HCT116 (cell line): ENCODE measurements around the gene HK1.

Experiments
- CBX3 ChIP-seq: IDR thresholded peaks from 2 replicates; pipeline ENCODE4 v1.6.1; 2012; ENCODE audit warnings: low read depth
- CEBPB ChIP-seq: IDR thresholded peaks from 2 replicates; pipeline ENCODE4 v1.6.1; 2012; ENCODE audit warnings: low read depth
- EGR1 ChIP-seq: IDR thresholded peaks from 2 replicates; pipeline ENCODE4 v1.6.1; 2012; ENCODE audit warnings: low read depth
- EZH2 ChIP-seq: fragments of 200-600 bp; sonication (generic); IDR thresholded peaks from 2 replicates; pipeline ENCODE4 v1.6.1; 2017; ENCODE audit warnings: antibody characterized with exemption, mixed run types
- EZH2phosphoT487 ChIP-seq: fragments of 200-600 bp; IDR thresholded peaks from 2 replicates; pipeline ENCODE4 v1.6.1; 2018; ENCODE audit warnings: antibody characterized with exemption, borderline replicate concordance
- JUND ChIP-seq: IDR thresholded peaks from 2 replicates; pipeline ENCODE4 v1.6.1; 2012
- POLR2A ChIP-seq: IDR thresholded peaks from 2 replicates; pipeline ENCODE4 v1.7.0; 2011; ENCODE audit warnings: borderline replicate concordance; ENCODE audit not compliant: insufficient read depth, insufficient read length; ENCODE audit errors: extremely low read depth
- POLR2AphosphoS5 ChIP-seq: IDR thresholded peaks from 2 replicates; pipeline ENCODE4 v1.6.1; 2011; ENCODE audit warnings: mild to moderate bottlenecking, low read depth, low read length, moderate library complexity
- RAD21 ChIP-seq: IDR thresholded peaks from 2 replicates; pipeline ENCODE4 v1.6.1; 2012; ENCODE audit warnings: low read depth, mild to moderate bottlenecking
- SP1 ChIP-seq: IDR thresholded peaks from 2 replicates; pipeline ENCODE4 v1.6.1; 2012; ENCODE audit warnings: low read depth
- YY1 ChIP-seq: IDR thresholded peaks from 2 replicates; pipeline ENCODE4 v1.6.1; 2011; ENCODE audit warnings: low read length, low read depth, moderate library complexity, mild to moderate bottlenecking; ENCODE audit not compliant: insufficient replicate concordance; ENCODE audit errors: extremely low read depth
- ZNF274 ChIP-seq: fragments of 200-500 bp; sonication (Bioruptor generic); IDR thresholded peaks from 2 replicates; pipeline ENCODE4 v1.6.1; 2014; ENCODE audit warnings: mild to moderate bottlenecking, low read depth, low read length, inconsistent platforms
- TF ChIP-seq, protein P1 (sequence below), 3 experiments: fragments of 200-600 bp in 1 of 3; sonication (generic) in 1 of 3; IDR thresholded peaks in 2 of 3; conservative IDR thresholded peaks in 1 of 3; 2 replicates each; pipeline ENCODE4 v1.5.1; 2012 to 2017; ENCODE audit warnings: low read depth in 2 of 3, low read length in 2 of 3, antibody characterized with exemption in 1 of 3, borderline replicate concordance in 1 of 3, control low read depth in 1 of 3, mild to moderate bottlenecking in 1 of 3, mixed read lengths in 1 of 3, mixed run types in 1 of 3, moderate library complexity in 1 of 3; ENCODE audit not compliant: insufficient read depth in 1 of 3
- TF ChIP-seq, protein P2 (sequence below): IDR thresholded peaks from 2 replicates; pipeline ENCODE4 v1.6.1; 2012; ENCODE audit warnings: low read depth

DNA sequence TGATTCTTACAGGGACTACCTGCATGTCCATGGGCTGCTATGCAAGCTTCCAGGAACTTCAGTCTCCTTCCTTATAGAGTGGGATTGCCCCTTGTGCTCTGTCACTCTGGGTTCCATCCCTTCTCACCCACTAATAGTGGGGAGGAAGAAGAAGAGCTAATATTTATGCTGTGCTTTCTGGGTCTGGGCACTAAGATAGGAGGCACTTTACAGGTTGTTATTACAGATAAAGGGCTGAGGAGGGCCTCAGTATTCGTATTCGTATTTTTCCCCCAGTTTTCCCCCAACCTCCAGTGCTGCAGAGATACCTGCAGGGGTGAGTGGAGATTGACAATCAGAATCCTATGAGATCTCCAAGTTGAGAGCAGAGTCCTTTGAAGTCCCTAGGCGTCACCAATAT is 14.2 kb downstream of the HK1 start:
- no peak for TF ChIP-seq POLR2AphosphoS5
- TF ChIP-seq ZNF274 = no peak
- TF ChIP-seq, protein P1, sequence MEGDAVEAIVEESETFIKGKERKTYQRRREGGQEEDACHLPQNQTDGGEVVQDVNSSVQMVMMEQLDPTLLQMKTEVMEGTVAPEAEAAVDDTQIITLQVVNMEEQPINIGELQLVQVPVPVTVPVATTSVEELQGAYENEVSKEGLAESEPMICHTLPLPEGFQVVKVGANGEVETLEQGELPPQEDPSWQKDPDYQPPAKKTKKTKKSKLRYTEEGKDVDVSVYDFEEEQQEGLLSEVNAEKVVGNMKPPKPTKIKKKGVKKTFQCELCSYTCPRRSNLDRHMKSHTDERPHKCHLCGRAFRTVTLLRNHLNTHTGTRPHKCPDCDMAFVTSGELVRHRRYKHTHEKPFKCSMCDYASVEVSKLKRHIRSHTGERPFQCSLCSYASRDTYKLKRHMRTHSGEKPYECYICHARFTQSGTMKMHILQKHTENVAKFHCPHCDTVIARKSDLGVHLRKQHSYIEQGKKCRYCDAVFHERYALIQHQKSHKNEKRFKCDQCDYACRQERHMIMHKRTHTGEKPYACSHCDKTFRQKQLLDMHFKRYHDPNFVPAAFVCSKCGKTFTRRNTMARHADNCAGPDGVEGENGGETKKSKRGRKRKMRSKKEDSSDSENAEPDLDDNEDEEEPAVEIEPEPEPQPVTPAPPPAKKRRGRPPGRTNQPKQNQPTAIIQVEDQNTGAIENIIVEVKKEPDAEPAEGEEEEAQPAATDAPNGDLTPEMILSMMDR (IDR thresholded peaks at IDR 0.05 in 2 of 3, conservative IDR thresholded peaks at IDR 0.05 in 1 of 3; ENCODE audit: borderline replicate concordance in 1 of 3, insufficient read depth in 1 of 3, low read depth in 2 of 3, low read length in 2 of 3) = no peak
- no peak for TF ChIP-seq YY1
- TF ChIP-seq CEBPB = no peak
- TF ChIP-seq, protein P2, sequence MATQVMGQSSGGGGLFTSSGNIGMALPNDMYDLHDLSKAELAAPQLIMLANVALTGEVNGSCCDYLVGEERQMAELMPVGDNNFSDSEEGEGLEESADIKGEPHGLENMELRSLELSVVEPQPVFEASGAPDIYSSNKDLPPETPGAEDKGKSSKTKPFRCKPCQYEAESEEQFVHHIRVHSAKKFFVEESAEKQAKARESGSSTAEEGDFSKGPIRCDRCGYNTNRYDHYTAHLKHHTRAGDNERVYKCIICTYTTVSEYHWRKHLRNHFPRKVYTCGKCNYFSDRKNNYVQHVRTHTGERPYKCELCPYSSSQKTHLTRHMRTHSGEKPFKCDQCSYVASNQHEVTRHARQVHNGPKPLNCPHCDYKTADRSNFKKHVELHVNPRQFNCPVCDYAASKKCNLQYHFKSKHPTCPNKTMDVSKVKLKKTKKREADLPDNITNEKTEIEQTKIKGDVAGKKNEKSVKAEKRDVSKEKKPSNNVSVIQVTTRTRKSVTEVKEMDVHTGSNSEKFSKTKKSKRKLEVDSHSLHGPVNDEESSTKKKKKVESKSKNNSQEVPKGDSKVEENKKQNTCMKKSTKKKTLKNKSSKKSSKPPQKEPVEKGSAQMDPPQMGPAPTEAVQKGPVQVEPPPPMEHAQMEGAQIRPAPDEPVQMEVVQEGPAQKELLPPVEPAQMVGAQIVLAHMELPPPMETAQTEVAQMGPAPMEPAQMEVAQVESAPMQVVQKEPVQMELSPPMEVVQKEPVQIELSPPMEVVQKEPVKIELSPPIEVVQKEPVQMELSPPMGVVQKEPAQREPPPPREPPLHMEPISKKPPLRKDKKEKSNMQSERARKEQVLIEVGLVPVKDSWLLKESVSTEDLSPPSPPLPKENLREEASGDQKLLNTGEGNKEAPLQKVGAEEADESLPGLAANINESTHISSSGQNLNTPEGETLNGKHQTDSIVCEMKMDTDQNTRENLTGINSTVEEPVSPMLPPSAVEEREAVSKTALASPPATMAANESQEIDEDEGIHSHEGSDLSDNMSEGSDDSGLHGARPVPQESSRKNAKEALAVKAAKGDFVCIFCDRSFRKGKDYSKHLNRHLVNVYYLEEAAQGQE = no peak
- TF ChIP-seq RAD21 = no peak
- TF ChIP-seq POLR2A = no peak
- TF ChIP-seq SP1 = no peak
- TF ChIP-seq EZH2 = no peak
- TF ChIP-seq EGR1 = no peak
- TF ChIP-seq CBX3 = no peak
- TF ChIP-seq EZH2phosphoT487 = no peak
- TF ChIP-seq JUND = no peak
